ENCODE data around the gene OMP.

DNA sequence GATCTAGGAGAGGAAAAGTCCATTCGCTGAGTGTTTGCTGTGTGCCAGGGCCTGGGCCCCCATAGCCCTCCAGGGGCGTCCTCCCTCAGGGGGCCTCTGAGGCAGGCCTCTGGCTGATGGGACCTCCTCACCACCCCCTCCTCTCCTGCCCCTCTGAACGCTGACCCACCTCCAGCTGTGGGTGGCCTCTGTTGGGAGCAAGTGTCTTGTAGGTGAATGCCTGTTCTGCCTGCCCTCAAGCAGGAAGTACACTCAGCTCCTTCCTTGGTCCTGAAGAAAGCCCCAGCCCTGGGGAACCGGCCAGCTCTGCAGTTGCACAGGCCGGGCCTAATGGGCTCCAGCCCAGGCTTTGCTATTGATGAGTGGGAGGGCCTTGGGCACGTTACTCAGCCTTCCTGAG, 28.9 kb downstream of the OMP start:
- TF ChIP-seq POLR2AphosphoS5 (IDR thresholded peaks at IDR 0.05) (no peak), CTCF (IDR thresholded peaks at IDR 0.05) (no peak)
